NCI-H1092 (cell line): ENCODE data around the gene CCDC93.

Experiments
- DNase-seq: peaks from one replicate; lab custom pipeline; 2025; lab: John Stamatoyannopoulos, UW

CCDC93 gene

DNA sequence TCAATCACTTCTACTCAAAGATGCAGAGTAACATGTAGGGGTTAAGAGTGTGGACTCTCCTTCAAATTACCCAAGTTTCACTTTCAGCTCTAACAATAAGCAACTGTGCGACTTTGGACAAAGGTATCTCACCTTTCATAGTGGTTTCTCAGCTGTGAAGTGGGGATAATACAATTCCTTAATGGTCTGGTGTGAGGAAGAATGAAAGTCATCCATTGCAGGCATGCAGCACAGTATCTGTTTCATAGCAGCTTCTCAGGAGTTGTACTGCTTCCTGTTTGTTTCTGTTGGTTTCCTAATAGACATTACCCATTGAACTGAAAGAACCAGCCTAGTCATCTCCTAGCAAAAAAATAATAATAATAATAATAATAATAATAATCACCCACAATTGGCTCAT is 125.0 kb downstream of the CCDC93 start:
- DNase-seq: no peak

DNA sequence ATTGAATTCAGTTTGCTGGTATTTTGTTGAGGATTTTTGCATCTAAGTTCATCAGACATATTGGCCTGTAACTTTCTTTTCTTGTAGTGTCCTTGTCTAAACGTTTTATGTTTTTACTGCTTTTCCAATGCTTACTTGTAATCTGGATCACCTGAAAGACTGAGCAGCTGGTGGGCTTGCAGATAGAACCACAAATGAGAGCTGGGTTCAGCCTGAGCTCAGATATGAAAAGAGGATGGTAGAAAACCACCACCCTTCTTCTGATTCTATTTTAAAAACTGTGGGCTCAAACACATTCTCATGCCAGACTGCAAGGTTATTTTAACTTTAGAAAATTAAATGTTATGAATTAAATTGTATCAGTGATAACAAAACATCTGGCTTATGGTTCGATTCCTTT is 128.6 kb downstream of the CCDC93 start:
- no peak for DNase-seq

DNA sequence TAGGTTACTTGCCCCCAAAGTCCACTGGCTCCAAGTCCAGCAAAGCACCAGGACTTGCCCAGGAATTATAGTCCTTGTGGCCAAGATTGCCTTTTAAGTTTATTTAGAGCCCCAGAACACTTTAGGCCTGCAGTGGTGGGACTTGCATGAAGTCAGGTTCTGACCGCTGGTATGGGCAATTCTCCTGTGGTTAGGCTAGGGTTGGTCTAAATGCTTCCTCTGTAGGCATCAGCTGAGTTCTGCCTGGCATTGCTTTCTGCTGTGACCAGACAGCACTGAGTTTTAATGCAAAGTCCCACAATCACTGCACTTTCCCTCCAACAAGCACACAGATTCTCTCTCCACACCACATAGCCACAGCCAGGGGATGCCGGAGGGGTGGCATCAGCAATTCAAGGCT is 134.9 kb downstream of the CCDC93 start:
- DNase-seq: no peak

DNA sequence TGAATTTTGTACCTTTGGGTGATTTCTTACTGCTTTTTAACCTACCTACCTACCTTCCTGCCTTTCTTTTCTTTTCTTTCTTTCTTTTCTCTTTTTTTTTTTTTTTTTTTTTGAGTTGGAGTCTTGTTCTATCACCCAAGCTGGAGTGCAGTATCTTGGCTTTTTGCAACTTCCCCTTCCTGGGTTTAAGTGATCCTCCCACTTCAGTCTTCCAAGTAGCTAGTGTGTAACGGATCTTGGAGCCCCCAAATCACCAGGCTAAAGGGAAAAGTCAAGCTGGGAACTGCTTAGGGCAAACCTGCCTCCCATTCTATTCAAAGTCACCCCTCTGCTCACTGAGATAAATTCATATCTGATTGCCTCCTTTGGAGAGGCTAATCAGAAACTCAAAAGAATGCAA is 138.1 kb downstream of the CCDC93 start:
- DNase-seq: no peak
